Globus pallidus (tissue), 1 donor: ENCODE results near the gene MBP.

Source experiments
- DNase-seq: peaks from one replicate; pipeline ENCODE4 v3.0.0-alpha.2; 2015; ENCODE audit warnings: low spot score

MBP gene

GRCh38 chr18:77065221-77065981 lies 67.2 kb downstream of the MBP start:
- no peak for DNase-seq

DNA sequence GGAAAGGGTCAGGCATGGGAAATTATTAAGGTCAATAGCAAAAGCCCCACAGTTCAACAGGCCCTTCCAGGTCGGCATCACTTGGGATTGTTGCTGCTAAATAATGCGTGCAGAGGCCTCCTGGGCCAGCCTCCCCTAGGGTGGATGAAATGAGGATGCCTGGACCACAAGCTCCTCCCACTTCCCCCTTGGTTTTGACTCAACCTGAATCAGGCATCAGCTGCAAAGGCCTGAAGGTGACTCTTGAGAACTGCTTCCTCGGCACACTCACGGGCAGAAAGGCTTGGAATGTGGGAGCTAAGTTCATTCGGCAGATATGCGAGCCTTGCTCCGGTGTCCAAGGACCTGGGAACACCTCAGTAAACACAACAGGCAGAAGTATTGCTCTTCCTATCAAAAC lies 69.3 kb downstream of the MBP start:
- no peak for DNase-seq

DNA sequence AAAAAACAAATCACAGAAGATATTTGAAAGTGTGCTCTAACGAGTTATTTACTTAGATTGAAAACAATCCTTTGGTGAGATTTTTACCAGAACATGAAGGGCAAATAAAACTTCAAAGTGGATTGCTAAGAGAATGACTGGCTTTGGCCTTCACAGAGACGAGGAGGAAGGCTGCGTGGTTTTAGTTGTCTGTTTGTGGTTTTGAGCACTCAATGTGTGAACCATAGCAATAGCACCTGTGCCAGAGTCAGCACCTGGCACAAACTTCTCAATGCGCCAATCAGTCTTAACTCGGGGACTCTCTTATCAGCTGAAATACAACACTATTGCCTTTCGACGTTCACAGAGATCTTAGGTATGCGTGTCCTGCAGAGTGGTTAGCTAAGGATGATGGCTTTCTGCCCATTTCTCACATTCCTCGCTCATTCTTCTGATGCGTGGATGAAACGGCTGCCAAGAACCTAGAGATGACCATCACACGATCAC lies 70.0 kb downstream of the MBP start:
- no peak for DNase-seq

DNA sequence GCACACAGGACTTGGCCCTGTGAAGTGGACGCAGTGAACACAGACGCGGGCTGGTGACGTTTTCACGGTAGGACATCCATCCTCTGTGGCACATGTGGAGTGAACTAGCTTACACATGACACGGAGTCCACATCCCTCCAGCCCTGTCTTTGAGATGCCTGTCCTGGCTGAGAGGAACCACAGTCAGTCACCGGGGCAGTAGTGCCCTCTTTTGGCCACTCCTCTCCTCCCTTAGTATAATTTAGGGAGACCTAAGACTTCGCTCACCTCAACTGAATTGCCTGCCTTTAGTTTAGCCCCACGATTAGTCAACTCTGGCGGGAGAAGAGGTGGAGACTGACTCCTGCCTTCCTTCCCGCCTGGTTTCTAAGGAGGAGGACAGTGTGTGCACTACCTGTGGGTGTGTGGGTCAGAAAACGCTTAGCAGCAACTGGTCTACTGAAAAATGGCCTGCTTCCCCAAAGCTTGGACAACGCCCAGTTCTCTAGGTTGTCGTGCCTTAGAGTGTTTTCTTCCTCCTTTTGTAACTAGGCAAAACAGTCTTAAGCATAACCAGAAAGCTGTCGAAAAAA lies 70.6 kb downstream of the MBP start:
- DNase-seq: no peak

- DNase-seq: no peak
Observed at GRCh38 chr18:77061281-77061945, 71.2 kb downstream of the MBP start.

- no peak for DNase-seq
Observed at GRCh38 chr18:77060151-77060550, 72.4 kb downstream of the MBP start.

- DNase-seq: peak; percentile 67
Observed at GRCh38 chr18:77059294-77059916, 73.2 kb downstream of the MBP start.

GRCh38 chr18:77058290-77058835 lies 74.2 kb downstream of the MBP start:
- no peak for DNase-seq

- DNase-seq: no peak
Observed at GRCh38 chr18:77057006-77057395, 75.6 kb downstream of the MBP start.

GRCh38 chr18:77056344-77057005 lies 76.1 kb downstream of the MBP start:
- DNase-seq: no peak

DNA sequence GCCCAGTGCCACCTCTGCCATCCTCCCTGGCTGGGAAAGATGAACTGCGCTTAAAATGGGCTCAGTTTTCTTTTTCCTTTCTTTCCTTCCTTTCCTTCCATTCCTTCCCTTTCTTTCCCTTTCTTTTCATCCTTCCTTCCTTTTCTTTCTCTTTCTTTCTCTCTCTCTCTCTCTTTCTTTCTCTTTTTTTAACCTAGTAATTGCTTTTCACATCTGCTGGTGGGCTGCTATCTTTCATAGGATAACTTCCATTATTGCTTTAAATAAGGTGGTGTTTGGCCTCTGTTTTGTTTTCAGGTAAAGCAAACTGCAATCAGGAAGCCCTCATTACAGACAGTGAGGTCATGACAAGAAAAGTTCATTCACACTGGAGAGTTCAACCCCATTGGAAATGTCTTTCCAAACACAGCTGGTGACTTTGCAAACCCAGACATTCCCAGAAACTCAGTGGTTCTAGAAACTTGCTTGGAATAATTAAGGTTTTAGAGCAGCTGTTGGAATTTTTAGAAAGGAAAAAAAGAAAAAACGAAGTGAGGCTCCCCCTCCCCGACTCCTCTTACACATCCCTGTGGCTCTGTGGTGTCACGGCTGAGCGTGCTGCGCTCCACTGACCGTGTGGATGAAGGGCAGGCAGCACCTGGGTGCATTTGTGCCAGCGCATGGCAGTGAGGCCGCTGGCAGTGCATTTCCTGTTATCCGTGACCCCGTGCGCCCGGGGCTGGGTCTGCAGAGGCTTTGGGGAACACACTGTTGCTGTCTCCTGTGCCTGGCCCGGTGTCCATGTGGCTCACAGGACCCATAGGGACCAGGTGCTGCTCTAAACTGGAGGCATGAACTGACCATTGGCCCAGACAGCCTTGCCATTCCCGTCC lies 76.9 kb downstream of the MBP start:
- no peak for DNase-seq

DNA sequence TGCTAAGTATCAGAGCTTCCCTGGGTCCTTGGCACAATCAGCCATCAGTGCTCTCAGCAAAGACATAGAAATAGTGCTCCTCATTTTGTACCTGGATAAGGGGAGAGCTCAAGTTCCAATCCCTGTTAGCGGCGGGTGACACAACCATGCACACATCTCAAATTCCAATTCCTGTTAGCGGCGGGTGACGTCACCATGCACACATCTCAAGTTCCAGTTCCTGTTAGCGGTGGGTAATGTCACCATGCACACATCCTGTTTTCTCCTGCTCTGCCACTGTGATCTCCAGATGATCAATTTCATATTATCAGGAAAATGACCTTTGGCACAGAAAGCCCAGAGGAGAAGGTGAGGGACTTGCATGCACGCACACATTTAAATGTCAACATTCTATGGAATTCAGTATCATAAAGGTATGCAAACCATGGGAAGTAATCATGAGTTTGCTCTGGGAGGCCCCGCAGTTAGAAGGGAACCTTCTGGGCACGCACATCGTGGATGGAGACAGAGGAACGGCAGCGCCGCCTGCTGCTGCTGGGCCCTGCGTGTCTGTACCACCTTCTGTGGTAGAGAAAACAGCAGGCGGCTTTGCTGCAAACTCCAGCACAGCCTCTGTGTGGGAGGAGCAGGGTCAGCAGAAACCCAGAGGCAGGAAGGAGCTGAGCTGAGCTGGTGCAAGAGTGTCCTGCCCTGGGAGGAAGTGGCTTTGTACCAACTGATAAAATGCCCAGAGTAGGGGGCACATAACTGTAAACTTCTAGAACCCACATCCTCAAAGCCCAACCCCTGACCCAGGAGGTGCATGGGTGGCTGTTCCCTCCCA lies 77.8 kb downstream of the MBP start:
- peak; percentile 94 for DNase-seq

GRCh38 chr18:77054288-77054605 lies 78.3 kb downstream of the MBP start:
- DNase-seq: no peak

DNA sequence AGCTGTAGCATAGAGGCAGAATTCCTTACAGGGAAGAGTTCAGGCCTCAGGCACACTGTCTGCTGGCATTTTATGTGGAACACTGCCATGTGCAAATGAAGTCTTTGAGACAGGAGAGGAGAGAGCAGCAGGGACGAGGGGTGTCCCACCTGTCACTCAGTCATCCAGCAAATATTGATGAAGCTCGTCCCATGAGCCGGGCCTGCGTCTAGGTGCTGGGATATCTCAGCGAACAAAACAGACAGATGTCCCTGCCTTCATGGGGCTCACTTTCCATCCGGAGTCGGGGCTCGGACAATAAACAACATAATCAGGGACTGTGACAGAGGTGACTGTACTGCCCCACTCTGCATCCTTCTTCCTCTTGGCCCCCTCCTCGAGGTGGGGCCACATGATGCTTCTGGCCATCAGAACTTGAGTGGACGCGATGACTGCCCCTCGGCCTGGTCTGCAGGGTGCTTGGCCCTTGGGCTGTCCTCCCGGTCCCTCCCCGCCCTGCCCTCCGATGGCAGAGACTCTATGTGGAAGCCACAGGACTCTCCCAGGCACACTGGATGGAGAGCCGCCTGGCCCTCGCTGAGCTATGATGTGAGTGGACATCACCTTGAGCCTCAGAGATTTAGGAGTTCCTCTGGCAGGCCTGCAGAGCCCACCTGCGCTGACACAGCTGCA lies 78.8 kb downstream of the MBP start:
- DNase-seq: no peak

GRCh38 chr18:77052983-77053309 lies 79.6 kb downstream of the MBP start:
- no peak for DNase-seq

DNA sequence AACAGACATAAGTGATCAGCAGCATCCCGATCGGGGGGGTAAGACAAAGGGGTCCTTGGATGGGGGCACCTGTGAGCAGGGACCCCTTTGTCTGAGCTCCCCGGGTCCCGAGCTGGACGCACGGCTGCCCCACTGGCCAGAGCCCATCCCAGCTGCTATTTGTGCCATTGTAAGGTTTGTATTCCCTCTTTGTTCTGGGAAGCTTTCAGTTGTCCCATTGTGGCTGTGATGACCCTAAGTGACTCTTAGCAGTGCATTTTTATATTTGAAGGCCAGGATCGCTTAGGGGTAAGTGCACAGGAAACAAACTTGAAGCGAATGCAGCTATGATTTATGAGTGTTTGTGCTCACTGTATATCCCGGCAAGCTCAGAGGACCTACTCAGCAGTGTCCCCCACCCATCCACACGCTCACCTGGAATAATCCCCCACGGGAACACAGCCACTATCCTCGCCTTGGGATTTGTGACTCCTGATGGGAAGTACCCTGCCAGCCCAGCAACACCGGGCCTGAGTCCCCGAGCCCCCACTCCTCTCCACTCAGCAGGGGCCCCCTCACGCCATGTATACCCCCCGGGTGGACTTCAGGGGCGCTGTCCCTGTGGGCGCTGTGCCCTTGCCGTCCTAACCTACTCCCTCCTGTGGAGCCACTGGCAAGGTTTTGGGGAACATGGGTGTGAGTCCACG lies 80.1 kb downstream of the MBP start:
- DNase-seq: peak; percentile 95

DNA sequence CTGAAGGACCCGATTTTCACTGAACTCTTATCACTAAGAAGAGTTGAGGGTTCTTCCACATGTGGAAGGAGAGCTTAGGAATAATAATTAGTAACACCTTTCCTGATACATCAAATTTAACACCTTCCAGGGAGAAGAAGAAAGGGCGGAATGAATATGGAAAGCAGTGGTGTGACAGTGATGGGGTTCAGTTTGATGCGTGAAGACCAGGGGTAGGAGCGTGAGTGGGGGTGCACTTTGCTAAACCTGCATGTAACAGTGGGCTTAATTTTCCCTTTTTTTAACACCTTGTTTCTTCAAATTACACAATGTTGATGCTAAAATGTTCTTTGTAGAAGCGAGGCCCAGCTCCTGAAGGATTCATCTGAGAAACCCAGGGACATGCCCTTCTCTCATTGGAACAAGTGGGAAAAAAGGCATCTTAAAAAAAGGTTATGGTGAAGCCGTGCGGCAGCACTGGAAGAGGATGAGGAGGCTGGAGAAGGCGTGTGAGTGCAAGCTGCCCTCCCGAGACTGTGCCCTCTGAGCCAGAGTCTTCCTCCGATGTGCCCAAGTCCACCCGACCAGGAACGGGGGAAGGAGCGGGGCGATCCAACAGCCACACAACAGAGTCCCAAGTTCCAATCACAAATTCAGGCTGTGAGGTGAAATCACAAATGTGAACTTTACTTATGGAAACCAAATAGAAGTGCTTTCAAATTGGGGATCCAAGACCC lies 80.8 kb downstream of the MBP start:
- DNase-seq: no peak

DNA sequence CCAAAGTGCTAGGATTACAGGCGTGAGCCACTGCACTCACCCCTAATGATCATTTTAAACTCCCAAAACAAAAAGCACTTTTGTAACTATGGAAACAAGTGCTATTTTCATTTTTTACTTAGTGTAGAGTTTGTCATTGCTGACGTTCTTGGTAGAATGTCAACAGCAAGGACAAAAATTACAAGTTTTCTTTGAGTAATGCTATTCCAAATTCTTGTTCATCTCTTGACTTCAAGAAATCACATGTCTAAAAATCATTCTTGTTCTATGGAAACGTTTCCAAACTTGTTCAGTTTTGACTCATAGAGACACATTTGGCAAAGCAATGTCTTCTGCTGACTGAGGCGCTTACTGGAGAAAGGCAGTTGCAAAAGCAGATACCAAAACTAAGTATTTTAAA lies 82.6 kb downstream of the MBP start:
- no peak for DNase-seq
